ENCODE results near the gene MTMR12. TPM values are rescaled to one million over a fixed set of nuclear protein-coding genes. Genes with fewer than 3 reads are reported as not detected.
"Not testable (repeated sequence)": the region's sequence is repeated elsewhere in the genome, so short reads cannot be mapped to it uniquely, and the experiment has no call there.

The MTMR12 gene
- total RNA-seq, 1 donor from 2014 or later: 28.0 TPM

DNA sequence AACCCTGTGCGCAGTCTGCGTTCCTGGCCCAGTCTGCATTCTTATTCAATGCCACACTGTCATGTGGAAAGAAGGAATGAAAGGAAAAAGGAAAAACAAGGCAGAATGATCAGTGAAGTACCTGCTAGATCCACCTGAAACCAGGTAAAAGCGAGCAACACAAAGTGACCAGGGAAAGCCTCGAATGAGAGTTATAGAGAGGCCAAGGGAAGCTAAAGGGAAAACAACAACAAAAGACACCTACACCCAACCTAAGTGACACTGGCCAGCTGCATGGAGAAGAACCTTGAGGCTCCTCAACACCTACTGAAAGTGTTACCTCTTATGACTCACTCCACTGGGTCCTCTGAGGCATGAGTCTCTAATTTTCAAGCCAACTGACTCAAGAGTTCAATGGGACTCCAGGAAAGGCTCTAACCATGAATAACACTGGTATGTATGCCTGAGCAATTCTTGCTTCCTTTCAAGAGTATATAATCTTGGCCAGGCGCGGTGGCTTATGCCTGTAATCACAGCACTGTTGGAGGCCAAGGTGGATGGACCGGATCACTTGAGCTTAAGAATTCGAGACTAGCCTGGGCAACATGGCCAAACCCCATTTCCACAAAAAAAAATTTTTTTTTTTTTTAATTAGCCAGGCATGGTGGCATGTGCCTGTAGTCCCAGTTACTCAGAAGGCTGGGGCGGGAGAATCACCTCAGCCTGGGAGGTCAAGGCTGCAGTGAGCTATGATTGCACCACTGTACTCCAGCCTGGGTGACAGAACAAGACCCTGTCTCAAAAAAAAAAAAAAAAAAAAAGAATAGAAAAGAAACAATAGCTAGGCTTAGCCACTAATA lies 29.0 kb downstream of the MTMR12 start:
- no peak for DNase-seq (ENCODE audit: low read depth)
- TF ChIP-seq, protein P1, sequence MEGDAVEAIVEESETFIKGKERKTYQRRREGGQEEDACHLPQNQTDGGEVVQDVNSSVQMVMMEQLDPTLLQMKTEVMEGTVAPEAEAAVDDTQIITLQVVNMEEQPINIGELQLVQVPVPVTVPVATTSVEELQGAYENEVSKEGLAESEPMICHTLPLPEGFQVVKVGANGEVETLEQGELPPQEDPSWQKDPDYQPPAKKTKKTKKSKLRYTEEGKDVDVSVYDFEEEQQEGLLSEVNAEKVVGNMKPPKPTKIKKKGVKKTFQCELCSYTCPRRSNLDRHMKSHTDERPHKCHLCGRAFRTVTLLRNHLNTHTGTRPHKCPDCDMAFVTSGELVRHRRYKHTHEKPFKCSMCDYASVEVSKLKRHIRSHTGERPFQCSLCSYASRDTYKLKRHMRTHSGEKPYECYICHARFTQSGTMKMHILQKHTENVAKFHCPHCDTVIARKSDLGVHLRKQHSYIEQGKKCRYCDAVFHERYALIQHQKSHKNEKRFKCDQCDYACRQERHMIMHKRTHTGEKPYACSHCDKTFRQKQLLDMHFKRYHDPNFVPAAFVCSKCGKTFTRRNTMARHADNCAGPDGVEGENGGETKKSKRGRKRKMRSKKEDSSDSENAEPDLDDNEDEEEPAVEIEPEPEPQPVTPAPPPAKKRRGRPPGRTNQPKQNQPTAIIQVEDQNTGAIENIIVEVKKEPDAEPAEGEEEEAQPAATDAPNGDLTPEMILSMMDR (IDR thresholded peaks at IDR 0.05; ENCODE audit: insufficient read depth, low read length, poor library complexity, severe bottlenecking): no peak
- no peak overlapping the region for H3K4me3 ChIP-seq (ENCODE audit: low read depth, low read length)
- no peaks in the 10 kb centered on the region for H3K27me3 ChIP-seq (ENCODE audit: control insufficient read depth, insufficient read depth, low read length)
- no peaks in the 10 kb centered on the region for H3K36me3 ChIP-seq (ENCODE audit: control insufficient read depth, insufficient read depth, low read length)

DNA sequence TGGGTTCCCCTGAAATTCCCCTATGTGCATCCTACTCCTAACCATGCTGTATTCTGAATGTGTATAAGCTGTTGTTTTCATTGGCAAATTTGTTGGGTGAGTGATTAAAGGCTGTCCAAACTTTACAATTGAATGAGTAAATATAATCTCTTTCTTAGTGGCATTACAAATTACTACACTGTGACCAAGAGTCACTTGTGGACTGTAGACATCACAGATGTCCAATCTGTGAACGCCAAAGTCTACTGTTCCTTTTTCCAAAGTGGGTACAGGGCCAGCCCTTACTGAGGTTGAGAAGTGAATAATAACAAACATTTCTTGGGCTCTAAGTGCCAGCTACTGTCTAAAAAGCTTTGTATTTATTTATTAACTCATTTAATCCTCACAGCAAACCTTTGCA lies 29.7 kb downstream of the MTMR12 start:
- Histone ChIP-seq H3K36me3 (ENCODE audit: control insufficient read depth, insufficient read depth, low read length) (no peaks in the 10 kb centered on the region), H3K4me3 (ENCODE audit: low read depth, low read length) (no peak overlapping the region), H3K27me3 (ENCODE audit: control insufficient read depth, insufficient read depth, low read length) (no peaks in the 10 kb centered on the region)
- DNase-seq (ENCODE audit: low read depth): no peak
- TF ChIP-seq, protein P1 (IDR thresholded peaks at IDR 0.05; ENCODE audit: insufficient read depth, low read length, poor library complexity, severe bottlenecking): no peak

DNA sequence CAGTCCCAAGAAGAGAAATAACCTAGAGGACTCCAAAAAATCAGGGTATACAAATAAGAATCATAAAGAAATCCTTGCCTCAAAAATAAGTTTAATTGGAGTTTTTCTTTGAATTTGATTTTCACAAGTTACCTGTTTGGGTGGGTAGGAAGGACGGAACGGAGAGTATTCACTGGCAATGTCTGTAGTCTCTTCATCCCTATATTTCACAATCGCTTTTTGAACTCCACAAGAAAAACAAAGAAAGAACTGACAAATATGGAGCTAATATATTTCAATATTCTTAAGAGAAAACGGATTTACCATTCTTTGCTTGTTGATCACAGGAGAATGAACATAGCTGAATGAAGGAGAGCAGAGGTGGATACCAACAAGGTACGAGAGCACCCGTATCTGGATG lies 30.1 kb downstream of the MTMR12 start:
- DNase-seq (ENCODE audit: low read depth): no peak
- Histone ChIP-seq H3K36me3 (ENCODE audit: control insufficient read depth, insufficient read depth, low read length) (no peaks in the 10 kb centered on the region), H3K27me3 (ENCODE audit: control insufficient read depth, insufficient read depth, low read length) (no peaks in the 10 kb centered on the region), H3K4me3 (ENCODE audit: low read depth, low read length) (no peak overlapping the region)
- TF ChIP-seq, protein P1 (IDR thresholded peaks at IDR 0.05; ENCODE audit: insufficient read depth, low read length, poor library complexity, severe bottlenecking): no peak

DNA sequence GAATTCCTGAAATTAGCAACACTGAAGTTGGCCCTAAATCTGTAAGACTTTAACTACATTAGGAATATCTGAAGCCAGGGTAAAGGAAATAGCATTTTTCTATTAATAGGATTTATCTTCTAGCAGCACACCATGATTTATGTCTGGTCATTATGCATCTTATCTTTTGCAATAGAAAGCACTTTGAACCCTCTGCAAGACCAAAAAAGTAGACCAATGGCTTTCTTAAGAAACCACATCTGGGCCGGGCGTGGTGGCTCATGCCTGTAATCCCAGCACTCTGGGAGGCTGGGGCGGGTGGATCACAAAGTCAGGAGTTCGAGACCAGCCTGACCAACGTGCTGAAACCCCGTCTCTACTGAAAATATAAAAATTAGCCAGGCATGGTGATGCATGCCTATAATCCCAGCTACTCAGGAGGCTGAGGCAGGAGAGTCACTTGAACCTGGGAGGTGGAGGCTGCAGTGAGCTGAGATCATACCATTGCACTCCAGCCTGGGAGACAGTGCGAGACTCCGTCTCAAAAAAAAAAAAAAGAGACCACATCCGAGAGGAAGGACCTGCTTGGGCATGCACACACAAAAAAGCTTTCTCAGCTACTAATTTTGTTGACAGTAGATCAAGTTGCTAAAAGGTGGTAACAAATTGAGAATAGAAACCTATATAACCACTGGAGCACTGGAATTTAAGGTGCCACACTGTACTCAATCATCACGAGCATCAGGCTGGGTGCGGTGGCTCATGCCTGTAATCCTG lies 31.2 kb downstream of the MTMR12 start:
- DNase-seq (ENCODE audit: low read depth); H3K27me3 ChIP-seq (ENCODE audit: control insufficient read depth, insufficient read depth, low read length); H3K36me3 ChIP-seq (ENCODE audit: control insufficient read depth, insufficient read depth, low read length); H3K4me3 ChIP-seq (ENCODE audit: low read depth, low read length): not testable (repeated sequence)

DNA sequence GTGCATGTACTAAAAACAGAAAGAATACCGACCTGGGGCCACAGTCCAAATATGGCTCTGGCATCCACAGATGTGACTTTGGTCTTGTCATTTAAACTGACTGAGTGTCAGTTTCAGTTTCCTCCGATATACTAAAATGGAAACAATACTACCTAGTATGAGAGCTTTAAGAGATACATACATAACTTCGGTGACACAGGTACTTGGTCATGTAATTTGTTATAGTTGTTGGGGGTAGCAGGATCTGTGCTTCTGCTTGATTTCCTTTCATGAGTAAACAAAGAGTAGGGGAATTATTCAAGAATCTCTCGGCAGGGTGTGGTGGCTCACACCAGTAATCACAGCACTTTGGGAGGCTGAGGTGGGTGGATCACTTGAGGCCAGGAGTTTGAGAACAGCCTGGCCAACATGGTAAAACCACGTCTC lies 32.1 kb downstream of the MTMR12 start:
- TF ChIP-seq, protein P1 (IDR thresholded peaks at IDR 0.05; ENCODE audit: insufficient read depth, low read length, poor library complexity, severe bottlenecking): no peak
- no peaks in the 10 kb centered on the region for H3K36me3 ChIP-seq (ENCODE audit: control insufficient read depth, insufficient read depth, low read length)
- no peak for DNase-seq (ENCODE audit: low read depth)
- H3K4me3 ChIP-seq (ENCODE audit: low read depth, low read length): no peak overlapping the region
- H3K27me3 ChIP-seq (ENCODE audit: control insufficient read depth, insufficient read depth, low read length): no peaks in the 10 kb centered on the region

DNA sequence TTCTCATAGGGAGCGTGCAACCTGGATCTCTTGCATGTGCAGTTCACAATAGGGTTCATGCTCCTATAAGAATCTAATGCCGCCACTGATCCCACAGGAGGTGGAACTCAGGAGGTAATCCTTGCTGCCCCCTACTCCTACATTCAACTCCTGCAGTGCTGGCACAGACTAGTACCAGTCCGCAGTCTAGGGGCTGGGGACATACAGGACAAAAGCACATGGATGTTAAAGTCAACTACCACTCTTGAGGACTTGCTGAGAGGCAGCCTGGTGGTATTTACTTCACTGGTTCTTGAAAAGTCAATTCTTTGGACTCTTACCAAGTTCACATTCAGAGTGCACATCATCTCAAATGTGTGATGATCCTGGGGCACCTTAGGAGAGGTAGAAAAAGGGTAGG lies 33.0 kb downstream of the MTMR12 start:
- TF ChIP-seq, protein P1 (IDR thresholded peaks at IDR 0.05; ENCODE audit: insufficient read depth, low read length, poor library complexity, severe bottlenecking): no peak
- no peak for DNase-seq (ENCODE audit: low read depth)

More for the DNA sequence above, 33.0 kb downstream of the MTMR12 start:
- Histone ChIP-seq H3K36me3 (ENCODE audit: control insufficient read depth, insufficient read depth, low read length) (no peaks in the 10 kb centered on the region), H3K27me3 (ENCODE audit: control insufficient read depth, insufficient read depth, low read length) (no peaks in the 10 kb centered on the region), H3K4me3 (ENCODE audit: low read depth, low read length) (no peak overlapping the region)

Data from kidney epithelial cell (primary cell).